Hypothalamus (tissue), 51 donors: Measurements from ENCODE around the gene PHF14.
"Not testable (repeated sequence)": the region's sequence is repeated elsewhere in the genome, so short reads cannot be mapped to it uniquely, and the experiment has no call there.

Experiments
- DNase-seq, 51 donors: peaks; one replicate each; lab custom pipeline; 2025; lab: John Stamatoyannopoulos, UW

Gene PHF14

DNA sequence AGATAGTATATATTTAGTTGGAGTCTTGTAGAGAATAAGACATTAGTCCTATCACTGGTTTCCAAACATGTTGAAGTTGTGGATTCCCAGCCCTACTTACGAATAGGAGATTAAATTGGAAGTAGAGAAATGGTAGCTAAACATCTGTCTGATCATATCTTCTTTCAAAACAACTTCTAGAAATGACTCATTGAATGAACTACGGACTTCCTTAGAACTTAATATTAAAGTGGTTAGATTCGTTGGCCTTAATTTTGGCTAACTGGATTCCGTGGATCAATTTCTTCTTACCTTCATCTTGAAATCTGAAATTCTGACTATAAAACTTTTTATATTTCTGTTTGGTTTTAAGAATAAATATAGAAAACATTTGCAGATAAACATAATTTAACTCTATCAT lies 3.4 kb downstream of the PHF14 start:
- no peak for DNase-seq

DNA sequence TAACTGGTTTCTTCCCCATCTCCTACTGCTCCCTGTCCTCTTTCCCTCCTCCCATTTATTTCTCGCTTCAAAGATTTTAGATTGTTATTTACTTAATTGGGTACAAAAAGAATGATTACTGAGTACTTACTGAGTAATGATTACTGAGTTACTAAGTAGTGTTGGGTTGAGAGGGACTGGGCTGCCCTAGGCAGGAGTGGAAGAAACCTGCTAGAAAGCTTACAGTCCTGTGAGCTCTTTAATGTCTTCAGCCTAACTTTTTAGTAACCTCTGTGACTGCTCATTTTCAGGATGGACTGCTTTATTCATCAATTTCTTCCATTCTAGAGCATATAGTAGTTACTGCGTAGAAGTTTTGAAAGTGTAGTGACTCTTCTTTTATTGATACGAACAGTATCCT lies 7.6 kb downstream of the PHF14 start:
- no peak for DNase-seq

- not testable (repeated sequence) for DNase-seq
These were observed 17.1 kb downstream of the PHF14 start for GRCh38 chr7:10990748-10991147.

GRCh38 chr7:10995482-10996166 lies 22.0 kb downstream of the PHF14 start:
- not testable (repeated sequence) for DNase-seq

- DNase-seq, result no peak
These were observed 25.5 kb downstream of the PHF14 start for GRCh38 chr7:10998996-10999757.

- no peak for DNase-seq
These were observed 31.5 kb downstream of the PHF14 start for GRCh38 chr7:11005202-11005601.

- DNase-seq, result no peak
These were observed 32.6 kb downstream of the PHF14 start for GRCh38 chr7:11006291-11006690.

- DNase-seq, result no peak
These were observed 36.0 kb downstream of the PHF14 start for GRCh38 chr7:11009631-11010030.

GRCh38 chr7:11021468-11021867 lies 47.8 kb downstream of the PHF14 start:
- DNase-seq, result no peak

DNA sequence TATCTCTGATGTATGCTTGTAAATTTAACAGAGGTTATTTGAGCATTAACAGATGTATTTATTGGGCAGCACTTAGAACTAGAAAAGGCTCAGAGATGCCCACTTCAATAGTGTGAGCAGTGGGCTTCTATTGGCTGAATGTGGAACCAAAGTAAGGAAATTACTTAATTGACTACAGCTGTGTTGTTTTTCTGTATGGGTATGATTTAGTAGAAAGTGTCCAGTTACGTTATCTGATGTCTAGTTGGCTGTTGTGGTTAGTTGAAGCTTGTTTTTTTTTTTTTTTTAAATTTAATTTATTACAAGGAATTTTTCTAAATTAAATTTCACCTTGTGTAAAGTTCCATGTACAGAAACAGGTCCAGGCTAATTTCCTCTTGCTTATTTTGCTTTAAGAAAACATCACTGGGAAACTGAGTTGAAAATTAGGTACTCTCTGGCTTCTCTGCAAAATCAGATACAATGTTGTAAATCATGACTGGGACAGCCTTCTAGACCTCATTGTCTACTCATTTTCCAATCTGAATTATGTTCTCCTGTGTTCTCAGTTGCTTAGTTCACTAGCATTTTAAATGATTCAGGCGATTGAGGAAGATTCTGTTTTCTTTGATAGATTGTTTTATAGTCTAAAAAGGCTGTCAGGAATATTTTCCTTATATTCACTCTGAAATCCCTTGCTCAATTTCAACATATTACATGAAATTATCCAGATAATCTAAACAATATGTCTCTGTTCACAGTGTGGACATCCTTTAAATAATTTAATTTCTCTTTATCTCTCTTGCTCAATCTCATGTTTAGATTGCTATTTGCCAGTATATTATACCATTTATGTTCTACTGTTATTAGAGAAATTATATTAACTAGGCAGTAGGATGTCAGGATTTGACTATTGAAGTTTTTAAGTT lies 53.0 kb downstream of the PHF14 start:
- DNase-seq, result no peak

DNA sequence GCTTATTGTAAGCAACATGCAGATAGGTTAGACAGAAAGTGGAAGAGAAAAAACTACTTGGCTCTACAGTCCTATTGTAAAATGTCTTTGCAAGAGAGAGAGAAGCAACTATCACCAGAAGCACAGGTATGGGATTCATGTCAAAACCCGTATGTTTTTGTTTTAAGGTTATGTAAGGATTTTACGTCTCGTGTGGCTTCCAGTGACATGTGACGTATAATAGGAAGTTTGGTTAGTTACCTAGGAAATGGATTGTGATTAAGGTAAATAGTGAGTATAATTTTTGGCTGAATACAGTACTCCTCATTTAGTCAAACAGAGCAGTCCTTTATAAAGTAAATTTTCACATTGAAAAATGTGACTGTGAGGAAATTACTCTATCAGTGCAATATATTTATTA lies 62.0 kb downstream of the PHF14 start:
- DNase-seq, result no peak

GRCh38 chr7:11039974-11040373 lies 66.3 kb downstream of the PHF14 start:
- no peak for DNase-seq

GRCh38 chr7:11054033-11054432 lies 80.4 kb downstream of the PHF14 start:
- DNase-seq, result no peak

DNA sequence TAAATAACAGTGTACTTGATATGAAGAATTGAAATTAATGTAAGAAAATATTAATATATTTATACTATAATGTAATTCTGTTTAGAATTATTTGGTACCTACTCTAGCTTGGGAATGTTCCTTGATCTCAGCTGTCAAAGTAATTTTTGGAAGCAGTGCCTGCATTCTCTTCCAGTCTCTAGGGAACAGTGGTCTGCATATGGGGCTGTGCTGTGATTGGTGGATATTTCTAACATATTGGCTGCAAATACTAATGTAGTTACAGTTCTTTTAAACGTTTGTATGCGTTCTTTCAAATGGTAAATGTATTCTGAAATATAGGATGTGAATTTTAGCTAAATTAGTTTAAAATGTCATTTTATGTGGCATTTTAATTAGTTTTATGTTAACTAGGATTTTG lies 87.2 kb downstream of the PHF14 start:
- DNase-seq, result no peak

DNA sequence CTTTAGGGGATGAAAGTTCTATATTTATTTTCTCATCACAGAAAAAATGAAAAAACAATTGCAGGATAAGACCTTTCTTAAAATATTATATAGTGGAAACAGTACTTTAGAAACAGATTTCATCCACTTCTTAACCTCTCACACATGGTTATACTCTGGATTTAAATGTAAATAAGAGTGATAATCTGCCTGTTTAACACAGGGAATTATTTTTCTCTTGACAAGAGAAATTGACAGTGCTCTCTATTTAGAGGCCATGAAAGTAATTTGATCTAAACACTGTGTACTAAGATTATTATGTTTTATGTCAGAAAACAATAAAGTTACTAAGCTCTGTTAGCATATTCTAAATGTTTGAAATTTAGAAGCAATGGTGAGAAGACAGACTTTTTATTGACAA lies 88.4 kb downstream of the PHF14 start:
- no peak for DNase-seq

DNA sequence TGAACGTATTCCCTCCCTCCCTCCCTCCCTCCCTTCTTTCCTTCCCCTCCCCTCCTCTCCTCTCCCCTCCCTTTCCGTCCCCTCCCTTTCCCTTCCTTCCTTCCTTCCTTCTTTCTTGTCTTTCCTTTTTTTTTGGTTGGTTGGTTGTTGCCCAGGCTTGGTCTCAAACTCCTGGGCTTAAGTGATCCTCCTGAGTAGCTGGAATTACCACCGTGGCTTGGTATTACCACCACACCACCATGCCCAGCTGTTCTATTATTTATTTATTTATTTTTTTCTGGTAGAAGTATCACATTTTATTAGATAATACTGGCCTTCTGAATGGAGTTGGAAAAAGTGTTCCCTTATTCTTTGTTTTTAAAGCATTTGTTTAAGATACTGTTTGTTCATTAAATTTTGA lies 95.9 kb downstream of the PHF14 start:
- no peak for DNase-seq

DNA sequence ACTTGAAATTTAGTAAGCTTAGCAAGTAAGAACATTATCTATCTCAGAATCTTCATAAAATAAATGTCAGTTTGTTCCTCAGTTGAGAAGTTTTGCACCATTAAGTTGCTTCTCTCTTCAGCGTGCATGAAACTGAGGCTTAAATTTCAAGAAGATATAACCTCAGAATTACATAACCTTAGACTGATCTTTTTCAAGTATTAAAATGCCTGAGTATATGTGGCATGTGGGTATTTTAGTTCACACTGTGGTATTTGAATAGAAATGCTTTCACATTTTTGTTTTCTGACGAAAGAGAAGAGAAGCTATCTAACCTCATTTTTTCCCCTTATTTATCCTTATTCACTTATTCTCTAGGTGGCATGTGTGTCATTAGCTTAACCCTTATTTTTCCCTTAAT lies 104.1 kb downstream of the PHF14 start:
- no peak for DNase-seq

DNA sequence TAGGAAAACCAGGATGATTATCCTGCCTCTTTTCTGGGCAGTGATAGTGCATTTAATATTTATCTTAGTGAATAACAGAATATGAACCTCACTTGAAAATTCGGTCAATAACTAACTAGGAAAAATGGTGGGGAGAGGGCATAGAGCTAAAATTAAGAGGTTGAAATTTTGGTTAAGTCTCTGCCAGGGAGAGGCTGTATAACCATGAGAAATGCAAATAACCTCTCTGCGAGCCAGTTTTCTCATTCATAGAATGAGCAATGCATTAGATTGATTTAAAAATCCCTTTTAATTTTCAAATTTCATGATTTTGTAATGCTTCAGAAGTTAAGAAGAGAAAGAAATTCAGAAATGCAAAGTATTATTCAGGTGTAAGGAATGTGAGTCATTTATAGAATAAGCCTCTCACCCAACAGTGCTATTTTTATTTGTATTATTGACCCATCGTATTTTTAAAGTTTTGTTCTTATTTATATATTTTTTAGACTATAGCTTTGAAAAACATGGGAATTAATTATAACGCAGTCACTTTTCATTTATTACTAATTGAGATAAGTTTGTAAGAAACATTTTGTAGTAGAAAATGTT lies 104.7 kb downstream of the PHF14 start:
- no peak for DNase-seq

DNA sequence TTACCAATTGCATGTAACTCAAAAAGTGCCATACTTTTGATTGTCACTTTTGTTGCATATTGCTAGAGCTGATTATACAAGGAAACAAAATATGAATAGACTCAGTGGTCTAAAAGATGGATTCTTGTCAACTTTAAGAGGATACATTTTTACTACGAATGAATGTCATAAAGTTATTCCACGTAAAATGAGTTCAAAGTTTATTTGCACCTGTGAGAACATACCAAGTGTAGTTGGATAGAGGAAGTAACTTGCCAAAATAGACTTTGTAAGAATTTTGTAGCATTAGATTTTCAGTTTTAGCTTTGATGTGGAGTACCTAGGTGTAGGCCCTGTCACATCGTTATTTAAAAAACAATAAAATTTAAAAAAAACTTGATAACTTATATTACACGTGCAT lies 106.2 kb downstream of the PHF14 start:
- DNase-seq, result no peak

DNA sequence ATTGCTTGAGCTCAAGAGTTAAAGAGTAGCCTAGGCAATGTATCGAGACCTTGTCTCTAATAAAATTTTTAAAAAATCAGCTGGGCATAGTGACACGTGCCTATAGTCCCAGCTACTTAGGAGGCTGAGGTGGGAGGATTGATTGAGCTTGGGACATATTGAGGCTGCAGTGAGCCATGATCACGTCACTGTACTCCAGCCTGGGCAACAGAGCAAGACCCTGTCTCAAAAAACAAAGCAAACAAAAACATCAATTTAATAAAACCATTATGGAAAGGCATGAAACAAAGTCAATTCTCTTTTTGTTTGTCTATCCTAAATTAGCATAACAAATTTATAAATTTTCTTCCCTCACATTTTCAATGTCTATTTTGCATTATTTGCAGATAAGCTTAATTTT lies 108.4 kb downstream of the PHF14 start:
- no peak for DNase-seq
